SU-DHL-6 (cell line): ENCODE measurements around the gene ACOX3.

Source experiments
- H2AFZ ChIP-seq: fragments of 200-600 bp; sonication (generic); 2 replicates; pipeline ENCODE4 v1.6.1; 2014; ENCODE audit warnings: low read depth, mild to moderate bottlenecking, moderate library complexity, mixed read lengths, antibody characterized with exemption, low read length; ENCODE audit not compliant: severe bottlenecking
- H3F3A ChIP-seq: fragments of 200-600 bp; shearing (Covaris generic); 2 replicates; pipeline ENCODE4 v1.6.0; 2016; ENCODE audit warnings: antibody characterized with exemption, mild to moderate bottlenecking; ENCODE audit not compliant: insufficient read depth
- H3K27ac ChIP-seq: fragments of 200-600 bp; sonication (generic); 2 replicates; pipeline ENCODE4 v1.5.1; 2016; ENCODE audit warnings: low read depth, mild to moderate bottlenecking, low read length, moderate library complexity, mixed read lengths
- H3K27me3 ChIP-seq: fragments of 200-600 bp; sonication (generic), shearing (Covaris generic); 2 replicates; pipeline ENCODE4 v1.6.0; 2014; ENCODE audit warnings: mild to moderate bottlenecking, low read length
- H3K36me3 ChIP-seq: fragments of 200-600 bp; sonication (generic); 2 replicates; pipeline ENCODE4 v1.6.1; 2014; ENCODE audit warnings: mild to moderate bottlenecking, low read length, mixed read lengths
- H3K4me2 ChIP-seq: fragments of 300-600, 200-600 bp; shearing (Covaris generic), sonication (generic); 2 replicates; pipeline ENCODE4 v1.6.0; 2014; ENCODE audit warnings: low read length, low read depth, mild to moderate bottlenecking; ENCODE audit not compliant: poor library complexity, severe bottlenecking
- H3K4me3 ChIP-seq: fragments of 200-600 bp; sonication (generic); 2 replicates; pipeline ENCODE4 v1.5.1; 2014; ENCODE audit warnings: antibody characterized with exemption, low read length, mild to moderate bottlenecking, mixed read lengths; ENCODE audit not compliant: insufficient read depth, poor library complexity, severe bottlenecking
- H3K79me2 ChIP-seq: fragments of 200-600 bp; sonication (generic); 2 replicates; pipeline ENCODE4 v1.6.1; 2014; ENCODE audit warnings: mild to moderate bottlenecking, low read length, moderate library complexity; ENCODE audit not compliant: insufficient read depth
- H3K9ac ChIP-seq: fragments of 200-600 bp; sonication (generic); 2 replicates; pipeline ENCODE4 v1.7.0; 2014; ENCODE audit warnings: mild to moderate bottlenecking, low read length
- H3K9me2 ChIP-seq: fragments of 200-600 bp; sonication (generic); replicated peaks from 2 replicates; pipeline ENCODE4 v1.6.1; 2014; ENCODE audit warnings: low read length; ENCODE audit not compliant: insufficient read depth
- H3K9me3 ChIP-seq: fragments of 200-600 bp; sonication (generic); 2 replicates; pipeline ENCODE4 v1.6.1; 2014; ENCODE audit warnings: low read length, mixed read lengths; ENCODE audit not compliant: insufficient read depth
- H4K20me1 ChIP-seq: fragments of 200-600 bp; sonication (generic); 2 replicates; pipeline ENCODE4 v1.6.1; 2014; ENCODE audit warnings: low read depth, mild to moderate bottlenecking, antibody characterized with exemption, low read length, moderate library complexity, mixed read lengths
- EZH2phosphoT487 ChIP-seq: fragments of 200-600 bp; sonication (generic), shearing (Covaris generic); conservative IDR thresholded peaks from 2 replicates; pipeline ENCODE4 v1.6.1; 2018; ENCODE audit warnings: mild to moderate bottlenecking, antibody characterized with exemption, low read length, moderate library complexity, mixed read lengths
- TF ChIP-seq, protein P1 (sequence below): fragments of 200-600 bp; sonication (generic); IDR thresholded peaks from one replicate; pipeline ENCODE4 v1.5.1; 2017; ENCODE audit warnings: antibody characterized with exemption, mild to moderate bottlenecking, low read length, moderate library complexity; ENCODE audit not compliant: insufficient read depth, poor library complexity, severe bottlenecking

Gene ACOX3

DNA sequence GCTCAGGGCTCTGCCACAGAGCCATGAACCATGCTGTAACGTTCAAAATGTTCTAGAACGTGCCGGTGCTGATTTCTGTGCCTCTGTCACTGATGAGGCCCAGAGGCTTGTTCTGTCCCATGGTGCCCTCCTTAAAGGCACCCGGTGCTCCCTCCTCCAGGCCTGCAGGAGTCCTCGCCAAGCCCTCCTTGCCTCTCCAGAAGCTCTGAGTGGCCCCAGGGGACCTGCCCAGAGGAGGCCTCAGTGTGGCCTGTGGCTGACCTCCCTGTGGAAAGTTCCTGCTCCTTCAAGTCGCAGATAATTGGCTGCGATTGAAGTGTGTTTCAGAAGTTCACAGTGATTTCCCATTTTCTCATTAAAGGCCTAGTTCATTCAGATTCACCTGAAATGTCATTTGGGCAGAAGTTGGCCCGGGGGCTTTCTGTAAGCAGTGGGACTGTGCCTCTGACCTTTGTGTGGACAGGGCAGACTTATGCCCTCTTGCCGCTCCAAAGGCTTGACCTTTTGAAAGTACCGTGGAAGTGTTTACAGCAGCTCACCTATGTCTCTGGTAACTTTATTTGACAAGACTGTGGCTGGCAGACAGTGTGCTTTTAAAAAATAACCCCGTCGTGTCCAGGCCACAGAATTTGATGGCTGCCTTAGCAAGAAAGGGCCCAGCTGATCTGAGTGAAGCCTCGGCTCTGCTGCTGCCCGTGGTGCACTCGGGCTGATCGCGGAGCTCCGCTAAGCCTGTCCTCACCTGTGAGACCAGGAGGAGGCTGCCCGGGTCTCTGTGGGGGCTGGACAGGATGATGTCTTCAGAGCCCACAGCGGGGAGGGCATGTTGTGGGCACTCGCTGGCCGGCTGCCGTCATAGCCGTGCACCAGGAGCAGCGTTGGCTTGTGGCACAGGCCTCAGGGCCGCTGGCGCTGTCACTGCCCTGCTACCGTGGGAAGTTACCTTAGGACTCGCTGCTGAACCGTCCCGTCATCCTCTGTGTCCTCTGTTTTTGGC is 25.4 kb upstream of the ACOX3 start:
- Histone ChIP-seq H3F3A (no peaks in the 10 kb centered on the region), H3K36me3 (no peaks in the 10 kb centered on the region)

DNA sequence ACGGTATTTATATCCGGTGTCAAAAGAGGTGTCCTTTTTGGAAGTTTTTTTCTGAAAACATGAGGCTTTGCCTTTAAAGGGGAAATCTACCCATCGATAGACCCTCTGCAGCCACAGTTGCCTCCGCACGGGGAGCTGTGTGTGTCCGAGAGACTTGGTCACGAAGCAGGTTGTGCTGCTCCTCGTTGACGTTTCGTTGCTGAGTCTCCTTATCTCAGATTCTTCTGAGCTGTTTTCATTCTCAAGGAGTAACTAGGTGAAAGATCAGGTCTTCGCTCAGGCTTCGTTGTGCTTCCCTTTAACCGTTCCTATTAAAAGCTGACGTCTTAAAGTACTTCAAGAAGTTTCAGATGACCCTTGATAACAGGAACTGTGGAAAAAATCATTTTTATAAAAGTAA is 23.9 kb upstream of the ACOX3 start:
- Histone ChIP-seq H3K36me3 (no peaks in the 10 kb centered on the region), H3K9me2 (no peaks in the 10 kb centered on the region), H2AFZ (no peak overlapping the region), H3K9ac (no peak overlapping the region), H3F3A (no peaks in the 10 kb centered on the region), H3K79me2 (no peaks in the 10 kb centered on the region), H3K9me3 (no peaks in the 10 kb centered on the region), H3K27ac (no peak overlapping the region), H3K27me3 (no peaks in the 10 kb centered on the region), H3K4me2 (no peak overlapping the region), H4K20me1 (peaks cover 4% of the 10 kb centered on the region; the same call in 1 of the 2 replicates), H3K4me3 (no peak overlapping the region)
- TF ChIP-seq, protein P1, sequence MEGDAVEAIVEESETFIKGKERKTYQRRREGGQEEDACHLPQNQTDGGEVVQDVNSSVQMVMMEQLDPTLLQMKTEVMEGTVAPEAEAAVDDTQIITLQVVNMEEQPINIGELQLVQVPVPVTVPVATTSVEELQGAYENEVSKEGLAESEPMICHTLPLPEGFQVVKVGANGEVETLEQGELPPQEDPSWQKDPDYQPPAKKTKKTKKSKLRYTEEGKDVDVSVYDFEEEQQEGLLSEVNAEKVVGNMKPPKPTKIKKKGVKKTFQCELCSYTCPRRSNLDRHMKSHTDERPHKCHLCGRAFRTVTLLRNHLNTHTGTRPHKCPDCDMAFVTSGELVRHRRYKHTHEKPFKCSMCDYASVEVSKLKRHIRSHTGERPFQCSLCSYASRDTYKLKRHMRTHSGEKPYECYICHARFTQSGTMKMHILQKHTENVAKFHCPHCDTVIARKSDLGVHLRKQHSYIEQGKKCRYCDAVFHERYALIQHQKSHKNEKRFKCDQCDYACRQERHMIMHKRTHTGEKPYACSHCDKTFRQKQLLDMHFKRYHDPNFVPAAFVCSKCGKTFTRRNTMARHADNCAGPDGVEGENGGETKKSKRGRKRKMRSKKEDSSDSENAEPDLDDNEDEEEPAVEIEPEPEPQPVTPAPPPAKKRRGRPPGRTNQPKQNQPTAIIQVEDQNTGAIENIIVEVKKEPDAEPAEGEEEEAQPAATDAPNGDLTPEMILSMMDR = no peak
- no peak for TF ChIP-seq EZH2phosphoT487

More for the DNA sequence above, 25.4 kb upstream of the ACOX3 start:
- Histone ChIP-seq H3K27me3 (no peaks in the 10 kb centered on the region), H3K27ac (no peak overlapping the region), H3K9ac (no peak overlapping the region), H2AFZ (no peak overlapping the region), H4K20me1 (peaks cover 4% of the 10 kb centered on the region; the same call in 1 of the 2 replicates), H3K4me2 (no peak overlapping the region), H3K79me2 (no peaks in the 10 kb centered on the region), H3K9me3 (no peaks in the 10 kb centered on the region), H3K9me2 (no peaks in the 10 kb centered on the region), H3K4me3 (no peak overlapping the region)
- TF ChIP-seq, protein P1 = no peak
- no peak for TF ChIP-seq EZH2phosphoT487

DNA sequence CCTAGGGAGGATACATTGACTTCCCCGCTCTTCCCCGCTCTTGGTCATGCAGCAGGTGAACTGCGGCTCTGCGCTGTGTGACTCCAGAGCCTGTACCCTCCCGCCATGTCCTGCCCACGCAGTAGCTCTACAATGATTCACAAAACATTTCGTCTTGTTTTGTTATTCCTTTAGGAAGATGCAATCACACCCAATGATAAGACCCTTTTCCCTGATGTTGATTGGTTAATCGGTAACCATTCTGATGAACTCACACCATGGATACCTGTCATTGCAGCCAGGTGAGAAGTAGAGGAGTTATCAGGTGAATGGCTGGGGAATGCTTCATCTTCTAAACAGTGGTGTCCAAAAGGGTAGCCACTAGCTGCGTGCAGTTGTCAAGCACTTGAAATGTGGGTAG is 23.3 kb upstream of the ACOX3 start:
- Histone ChIP-seq H2AFZ (no peak overlapping the region), H3K4me2 (no peak overlapping the region), H3K4me3 (no peak overlapping the region), H3K36me3 (no peaks in the 10 kb centered on the region), H3K9ac (no peak overlapping the region), H3K27ac (no peak overlapping the region), H4K20me1 (peaks cover 4% of the 10 kb centered on the region; the same call in 1 of the 2 replicates), H3K27me3 (no peaks in the 10 kb centered on the region), H3F3A (no peaks in the 10 kb centered on the region), H3K9me3 (no peaks in the 10 kb centered on the region), H3K79me2 (no peaks in the 10 kb centered on the region), H3K9me2 (no peaks in the 10 kb centered on the region)
- TF ChIP-seq, protein P1 = no peak
- TF ChIP-seq EZH2phosphoT487 = no peak
